SJCRH30 (cell line): ENCODE results near the gene HMCN2. TPM values are rescaled to one million over a fixed set of nuclear protein-coding genes. Genes with fewer than 3 reads are reported as not detected.
"Not testable (repeated sequence)": the region's sequence is repeated elsewhere in the genome, so short reads cannot be mapped to it uniquely, and the experiment has no call there.

Experiments
- DNase-seq, 2 experiments: peaks; one replicate each; pipeline ENCODE4 v3.0.0-alpha.2; 2015 to 2020
- H3K27ac ChIP-seq: fragments of 250-450 bp; sonication (Bioruptor Pico); 2 replicates; pipeline ENCODE4 v1.5.1; 2020; ENCODE audit warnings: mild to moderate bottlenecking, moderate library complexity
- H3K27me3 ChIP-seq: fragments of 250-450 bp; sonication (Bioruptor Pico); 2 replicates; pipeline ENCODE4 v1.5.1; 2020; ENCODE audit warnings: mild to moderate bottlenecking, moderate library complexity
- H3K36me3 ChIP-seq: fragments of 250-450 bp; sonication (Bioruptor Pico); 2 replicates; pipeline ENCODE4 v1.5.1; 2020; ENCODE audit warnings: mild to moderate bottlenecking, moderate library complexity
- H3K4me1 ChIP-seq: fragments of 250-450 bp; sonication (Bioruptor Pico); 2 replicates; pipeline ENCODE4 v1.5.1; 2020; ENCODE audit warnings: mild to moderate bottlenecking, moderate library complexity
- H3K4me3 ChIP-seq: fragments of 250-450 bp; sonication (Bioruptor Pico); 2 replicates; pipeline ENCODE4 v1.5.1; 2020; ENCODE audit warnings: mild to moderate bottlenecking, moderate library complexity
- H3K9me3 ChIP-seq: fragments of 250-450 bp; sonication (Bioruptor Pico); replicated peaks from 2 replicates; pipeline ENCODE4 v1.5.1; 2020; ENCODE audit warnings: mild to moderate bottlenecking, moderate library complexity
- total RNA-seq: library from RNA; depleted of rRNA; stranded (reverse); fragments of >200 nt; shearing (Covaris generic); gene quantifications from 2 replicates; pipeline ENCODE4 v1.2.3, GENCODE V29; 2014

The HMCN2 gene
- total RNA-seq, 1 experiment from 2014 or later, result 5.6 TPM

DNA sequence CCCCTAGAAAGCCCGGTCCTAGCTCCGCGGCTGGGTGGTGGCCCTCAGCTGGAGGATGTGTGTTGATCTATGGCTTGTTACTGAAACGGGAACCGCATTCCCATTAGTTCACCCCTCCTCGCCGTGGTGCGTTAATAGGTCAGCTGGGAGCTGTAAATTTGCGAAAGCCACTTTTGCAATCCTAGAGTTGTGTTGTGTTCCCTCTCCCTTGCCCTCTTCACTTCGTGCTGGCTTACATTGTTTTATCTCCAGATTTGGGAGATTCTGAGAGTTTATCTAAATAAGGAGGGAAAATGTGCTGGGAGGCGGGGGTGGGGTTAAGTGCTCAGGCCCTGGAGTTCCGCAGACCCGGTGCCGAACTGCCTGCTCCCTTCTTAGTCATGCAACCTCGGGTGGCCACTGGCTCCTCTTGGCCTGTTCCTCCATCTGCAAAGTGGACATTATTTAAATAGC is 62.8 kb downstream of the HMCN2 start:
- H3K36me3 ChIP-seq, result no peaks in the 10 kb centered on the region
- peak overlapping the region; percentile 79 for H3K27ac ChIP-seq
- peak; percentile 62 to 75 for DNase-seq
- H3K27me3 ChIP-seq, result no peaks in the 10 kb centered on the region
- H3K9me3 ChIP-seq, result no peaks in the 10 kb centered on the region
- H3K4me3 ChIP-seq, result peak overlapping the region; percentile 48
- peaks cover 68% of the 10 kb centered on the region for H3K4me1 ChIP-seq

DNA sequence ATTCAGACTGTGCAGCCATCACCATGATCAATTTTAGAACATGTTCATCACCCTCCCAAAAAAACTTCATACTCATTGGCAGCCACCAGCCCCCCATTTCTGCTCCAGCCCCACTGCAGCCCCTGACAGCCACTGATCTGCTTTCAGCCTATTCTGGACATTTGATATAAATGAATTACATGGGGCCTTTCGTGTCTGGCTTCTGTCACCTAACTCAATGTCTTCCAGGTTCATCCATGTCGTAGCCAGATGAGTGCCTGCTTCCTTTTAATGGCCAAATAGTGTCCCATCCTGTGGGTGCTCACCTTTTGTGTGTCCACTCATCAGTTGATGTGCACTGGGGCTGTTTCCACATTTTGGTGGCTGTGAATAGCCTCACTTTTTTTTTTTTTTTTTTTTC is 63.5 kb downstream of the HMCN2 start:
- no peak overlapping the region; the same call in 1 of the 2 replicates for H3K27ac ChIP-seq
- no peaks in the 10 kb centered on the region for H3K27me3 ChIP-seq
- DNase-seq, result no peak
- no peaks in the 10 kb centered on the region for H3K36me3 ChIP-seq
- H3K9me3 ChIP-seq, result no peaks in the 10 kb centered on the region
- peaks cover 69% of the 10 kb centered on the region for H3K4me1 ChIP-seq
- peak overlapping the region; percentile 48 for H3K4me3 ChIP-seq

DNA sequence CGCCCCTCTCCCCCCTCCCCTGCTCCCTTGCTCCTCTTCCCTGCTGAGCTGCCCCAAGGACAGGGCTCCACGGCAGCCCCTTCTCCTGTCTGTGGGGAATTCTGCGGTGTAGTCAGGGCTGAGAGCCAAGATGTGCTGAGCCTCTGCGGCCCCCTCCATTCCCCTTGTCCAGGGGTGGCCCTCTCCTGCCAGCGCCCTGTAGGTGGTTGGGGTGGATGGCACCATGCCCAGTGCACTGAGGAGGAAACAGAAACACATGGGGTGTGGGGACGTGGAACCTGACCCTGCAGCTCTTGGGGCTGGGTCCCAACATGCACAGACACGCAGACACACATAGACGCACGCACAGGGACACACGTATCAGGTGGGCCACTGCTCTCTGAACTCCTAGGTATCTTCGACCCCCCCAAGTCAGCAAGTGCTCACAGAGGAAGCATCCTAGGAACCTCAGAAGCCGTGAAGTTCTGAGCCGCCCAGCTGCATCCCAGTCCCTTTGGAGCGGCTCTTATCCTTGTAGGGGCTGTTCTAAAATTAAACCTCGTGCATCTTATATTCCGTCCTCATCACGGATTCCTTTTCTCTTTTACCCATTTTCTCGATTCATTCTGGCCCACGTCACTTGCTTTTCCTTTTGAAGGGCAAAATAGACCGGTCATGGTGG is 64.8 kb downstream of the HMCN2 start:
- no peaks in the 10 kb centered on the region for H3K27me3 ChIP-seq
- H3K4me3 ChIP-seq, result peak overlapping the region; percentile 27
- H3K36me3 ChIP-seq, result no peaks in the 10 kb centered on the region
- peak overlapping the region; percentile 72 for H3K27ac ChIP-seq
- H3K4me1 ChIP-seq, result peaks cover 68% of the 10 kb centered on the region
- H3K9me3 ChIP-seq, result no peaks in the 10 kb centered on the region
- peak; percentile 81 to 83 for DNase-seq

DNA sequence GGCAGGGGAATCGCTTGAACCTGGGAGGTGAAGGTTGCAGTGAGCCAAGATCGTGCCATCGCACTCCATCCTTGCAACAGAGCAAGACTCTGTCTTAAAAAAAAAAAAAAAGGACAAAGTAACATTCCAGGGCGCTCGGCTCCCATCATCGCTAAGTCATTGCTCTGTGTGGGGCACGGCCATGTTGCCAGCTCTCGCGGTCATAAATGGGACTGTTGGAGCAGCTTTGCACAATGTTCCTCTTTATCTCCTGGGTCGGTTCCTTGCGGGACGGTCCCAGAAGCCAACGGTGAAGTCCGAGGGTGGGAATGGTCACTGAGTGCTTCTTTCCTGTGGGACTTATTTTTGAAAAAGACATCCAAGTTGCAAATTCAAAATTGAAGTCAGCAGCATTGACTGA is 65.5 kb downstream of the HMCN2 start:
- DNase-seq, result no peak
- no peaks in the 10 kb centered on the region for H3K9me3 ChIP-seq
- peaks cover 68% of the 10 kb centered on the region for H3K4me1 ChIP-seq
- no peaks in the 10 kb centered on the region for H3K36me3 ChIP-seq
- H3K27ac ChIP-seq, result peak overlapping the region; percentile 72
- no peaks in the 10 kb centered on the region for H3K27me3 ChIP-seq
- peak overlapping the region; percentile 29 for H3K4me3 ChIP-seq

DNA sequence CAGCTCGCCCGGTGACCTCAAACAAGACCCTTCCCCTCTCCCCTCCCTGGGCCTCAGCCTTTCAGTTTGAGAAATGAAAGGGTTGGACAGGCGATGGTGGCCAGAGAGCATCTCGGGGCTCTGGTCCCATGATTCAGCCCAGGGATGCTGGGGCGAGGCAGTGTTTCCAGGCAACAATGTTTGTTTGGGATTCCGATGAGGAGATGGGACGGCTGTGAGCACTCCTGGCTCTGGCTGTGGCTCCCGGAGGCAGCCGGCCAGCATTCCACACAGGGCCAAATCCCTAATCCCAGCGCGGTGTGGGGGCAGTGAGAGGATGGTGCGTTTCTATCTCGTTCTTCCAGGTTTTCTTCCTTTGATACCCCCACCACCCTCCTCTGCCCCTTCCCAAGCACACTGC is 66.0 kb downstream of the HMCN2 start:
- H3K4me1 ChIP-seq, result peaks cover 73% of the 10 kb centered on the region
- peak; percentile 94 for DNase-seq
- no peaks in the 10 kb centered on the region for H3K9me3 ChIP-seq
- no peaks in the 10 kb centered on the region for H3K27me3 ChIP-seq
- H3K4me3 ChIP-seq, result peak overlapping the region; percentile 29
- H3K36me3 ChIP-seq, result no peaks in the 10 kb centered on the region
- H3K27ac ChIP-seq, result peak overlapping the region; percentile 72

DNA sequence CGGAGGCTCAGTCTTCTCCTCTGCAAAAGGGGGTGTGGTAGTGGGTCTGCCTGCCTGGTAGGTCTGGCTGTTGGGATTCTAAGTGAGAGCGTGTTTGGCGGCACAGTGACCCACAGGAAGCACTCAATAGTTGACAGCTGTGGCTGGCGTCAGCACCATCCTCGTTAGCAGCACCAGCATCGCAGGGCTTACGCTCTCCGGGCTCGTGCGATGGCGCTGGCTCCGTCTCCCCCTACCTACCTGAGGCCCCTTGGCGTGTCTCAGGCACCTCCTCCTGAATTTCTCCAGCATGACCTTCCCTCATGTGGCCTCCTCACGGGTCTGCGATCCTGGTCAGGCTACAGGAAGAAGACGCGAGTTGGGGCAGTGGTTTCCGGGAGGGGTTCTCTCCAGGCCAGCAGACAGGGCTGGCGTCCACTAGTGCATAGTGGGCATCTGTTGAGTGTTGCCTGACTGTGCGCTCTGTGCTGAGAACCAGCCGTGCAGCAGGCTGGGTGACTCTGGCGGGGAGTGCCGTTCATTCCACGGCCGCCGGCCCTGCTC is 66.9 kb downstream of the HMCN2 start:
- Histone ChIP-seq H3K4me3 (peak overlapping the region; percentile 29), H3K36me3 (no peaks in the 10 kb centered on the region), H3K4me1 (peaks cover 77% of the 10 kb centered on the region), H3K9me3 (no peaks in the 10 kb centered on the region), H3K27ac (peak overlapping the region; percentile 72), H3K27me3 (no peaks in the 10 kb centered on the region)
- peak; percentile 63 to 70 for DNase-seq

DNA sequence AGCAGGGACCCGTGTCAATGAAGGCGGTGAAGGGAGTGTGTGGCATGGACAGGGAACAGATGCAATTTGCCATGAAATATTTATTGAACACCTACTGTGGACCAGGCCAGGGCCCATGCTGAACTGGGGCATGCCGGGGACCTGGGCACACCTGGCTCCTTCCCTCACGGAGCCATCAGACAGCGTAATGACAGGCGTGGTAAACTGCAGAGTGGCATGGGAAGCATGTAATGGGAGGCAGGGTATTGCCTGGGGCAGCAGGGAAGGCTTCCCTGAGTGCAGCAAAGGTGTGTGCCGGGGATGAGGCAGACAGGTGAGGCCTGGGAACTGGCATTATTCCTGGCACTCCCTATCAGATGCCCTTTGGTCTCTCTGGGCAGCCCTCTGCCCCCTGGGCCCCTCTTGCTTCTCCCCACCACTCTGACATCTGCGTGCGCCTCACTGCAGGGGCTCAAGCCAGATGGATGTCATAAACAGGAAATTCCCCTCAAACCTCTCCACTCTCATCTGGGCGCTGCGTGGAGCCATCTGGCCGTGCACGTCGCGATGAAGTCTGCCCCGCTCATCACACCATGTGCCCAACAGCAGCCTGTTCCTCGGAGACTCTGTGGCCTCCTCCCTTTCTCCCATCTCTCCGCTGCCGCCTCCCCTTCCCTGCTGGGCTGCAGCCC is 67.6 kb downstream of the HMCN2 start:
- Histone ChIP-seq H3K4me3 (no peak overlapping the region), H3K4me1 (peaks cover 70% of the 10 kb centered on the region), H3K27ac (peak overlapping the region; percentile 72), H3K27me3 (no peaks in the 10 kb centered on the region), H3K9me3 (no peaks in the 10 kb centered on the region), H3K36me3 (no peaks in the 10 kb centered on the region)
- peak; percentile 73 to 75 for DNase-seq

DNA sequence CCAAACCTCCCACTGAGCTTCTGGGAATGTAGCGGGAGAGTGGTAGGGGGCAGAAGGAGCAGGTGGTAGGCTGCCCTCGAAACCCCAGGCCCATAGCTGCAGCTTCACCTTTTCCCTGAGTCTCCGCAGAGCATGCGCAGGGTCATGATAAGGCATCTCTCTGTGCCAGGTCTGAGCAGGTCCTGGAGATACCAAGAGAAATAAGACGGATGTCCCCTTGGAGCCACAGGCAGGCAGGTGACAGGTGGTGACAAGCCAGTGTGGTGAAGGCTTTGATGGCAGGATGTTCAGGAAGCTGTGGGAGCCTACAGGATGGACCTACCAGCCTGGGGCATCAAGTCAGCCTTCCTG is 68.1 kb downstream of the HMCN2 start:
- no peaks in the 10 kb centered on the region for H3K27me3 ChIP-seq
- no peak overlapping the region for H3K4me3 ChIP-seq
- H3K9me3 ChIP-seq, result no peaks in the 10 kb centered on the region
- H3K27ac ChIP-seq, result peak overlapping the region; percentile 72
- no peaks in the 10 kb centered on the region for H3K36me3 ChIP-seq
- DNase-seq, result no peak
- peaks cover 65% of the 10 kb centered on the region for H3K4me1 ChIP-seq

DNA sequence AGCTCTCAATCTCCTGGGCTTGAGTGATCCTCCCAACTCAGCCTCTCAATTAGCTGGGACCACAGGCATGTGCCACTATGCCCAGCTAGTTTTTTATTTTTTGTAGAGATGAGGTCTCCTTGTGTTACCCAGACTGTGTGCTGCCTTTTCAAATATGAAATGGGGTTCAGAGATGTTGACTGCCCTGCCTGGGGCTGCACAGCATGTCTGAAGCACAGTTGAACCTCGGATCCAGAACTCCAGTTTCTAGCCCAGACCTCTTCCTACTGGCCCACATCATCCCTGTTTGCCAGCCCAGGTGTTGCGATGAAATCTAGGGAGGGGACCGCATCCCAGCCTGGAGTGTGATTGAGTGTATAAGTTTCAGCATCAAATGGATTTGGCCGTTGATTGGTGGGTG is 69.4 kb downstream of the HMCN2 start:
- Histone ChIP-seq H3K9me3 (no peaks in the 10 kb centered on the region), H3K4me1 (peaks cover 53% of the 10 kb centered on the region), H3K27me3 (no peaks in the 10 kb centered on the region), H3K36me3 (no peaks in the 10 kb centered on the region), H3K27ac (no peak overlapping the region), H3K4me3 (no peak overlapping the region)
- no peak for DNase-seq

DNA sequence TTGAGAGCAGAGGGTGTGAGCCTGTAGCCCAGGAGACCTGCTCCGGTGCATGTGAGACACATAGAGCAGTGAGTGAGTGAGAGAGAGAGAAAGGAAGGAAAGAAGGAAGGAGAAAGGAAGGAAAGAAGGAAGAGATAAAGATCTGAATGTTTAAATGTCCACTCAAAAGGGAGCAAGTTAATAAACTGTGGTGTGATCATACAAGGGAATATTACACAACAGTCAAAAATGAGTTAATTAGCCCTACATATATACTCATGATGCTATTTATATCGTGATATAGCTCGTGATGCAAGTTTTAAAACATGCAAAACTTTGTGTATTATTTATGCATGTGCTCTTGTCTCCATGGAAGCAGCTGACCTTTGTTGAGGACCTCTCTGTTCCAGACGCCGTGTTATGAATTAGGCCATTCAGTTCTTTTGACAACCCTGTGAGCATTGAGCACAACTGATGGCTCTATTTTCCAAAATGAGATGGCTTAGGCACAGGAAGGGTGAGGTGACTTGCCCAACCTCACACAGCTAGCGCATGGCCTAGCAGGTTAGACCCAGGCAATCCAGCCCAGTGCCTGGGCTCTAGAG is 70.6 kb downstream of the HMCN2 start:
- peak in 1 of 2 experiments; percentile 49 for DNase-seq
- no peaks in the 10 kb centered on the region for H3K9me3 ChIP-seq
- peak overlapping the region; percentile 62 for H3K27ac ChIP-seq
- no peaks in the 10 kb centered on the region for H3K27me3 ChIP-seq
- no peaks in the 10 kb centered on the region for H3K36me3 ChIP-seq
- peaks cover 40% of the 10 kb centered on the region for H3K4me1 ChIP-seq
- no peak overlapping the region for H3K4me3 ChIP-seq

DNA sequence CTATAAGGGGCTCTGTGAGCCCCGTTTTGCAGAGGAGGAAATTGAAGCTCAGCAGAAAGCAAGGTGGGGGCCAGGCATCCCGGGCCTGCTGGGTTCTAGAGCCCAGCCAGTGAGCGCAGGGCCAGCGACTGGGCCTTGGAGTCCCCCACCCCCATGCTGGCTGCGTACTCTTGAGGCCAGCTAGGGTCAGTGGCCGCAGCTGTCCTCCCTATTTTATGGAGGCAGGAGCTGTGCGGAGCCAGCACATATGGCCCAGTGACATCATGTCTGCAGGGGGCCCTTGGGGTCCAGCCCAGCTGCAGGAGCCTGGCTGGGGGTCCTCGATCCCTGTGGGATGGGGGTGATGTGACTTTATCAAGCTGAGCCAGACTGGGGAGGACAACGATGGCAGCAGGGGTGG is 71.3 kb downstream of the HMCN2 start:
- no peaks in the 10 kb centered on the region for H3K27me3 ChIP-seq
- no peak overlapping the region for H3K4me3 ChIP-seq
- H3K9me3 ChIP-seq, result no peaks in the 10 kb centered on the region
- peak; percentile 79 to 85 for DNase-seq
- no peaks in the 10 kb centered on the region for H3K36me3 ChIP-seq
- H3K27ac ChIP-seq, result peak overlapping the region; percentile 62
- H3K4me1 ChIP-seq, result peaks cover 35% of the 10 kb centered on the region

DNA sequence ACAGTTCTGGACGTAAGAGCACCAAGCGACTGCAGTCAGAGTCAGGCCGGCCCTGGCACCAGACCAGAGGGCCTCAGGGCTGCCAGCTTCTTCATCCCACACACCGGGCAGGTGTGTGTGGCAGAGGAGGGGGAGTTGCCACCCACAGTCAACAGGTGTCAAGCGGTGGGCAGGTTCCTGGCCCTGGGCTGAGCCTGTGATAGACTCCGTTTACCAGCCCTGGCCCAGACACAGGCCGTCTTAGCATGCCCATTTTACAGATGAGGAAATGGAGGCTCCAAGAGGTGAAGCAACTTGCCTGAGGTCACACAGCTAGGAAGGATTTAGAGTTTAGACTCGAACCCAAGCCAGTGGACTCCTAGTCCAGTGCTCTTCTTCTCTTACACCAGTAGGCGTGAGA is 71.8 kb downstream of the HMCN2 start:
- peak overlapping the region; percentile 62 for H3K27ac ChIP-seq
- peaks cover 34% of the 10 kb centered on the region for H3K4me1 ChIP-seq
- H3K4me3 ChIP-seq, result no peak overlapping the region
- no peaks in the 10 kb centered on the region for H3K9me3 ChIP-seq
- no peaks in the 10 kb centered on the region for H3K36me3 ChIP-seq
- no peaks in the 10 kb centered on the region for H3K27me3 ChIP-seq
- DNase-seq, result no peak

DNA sequence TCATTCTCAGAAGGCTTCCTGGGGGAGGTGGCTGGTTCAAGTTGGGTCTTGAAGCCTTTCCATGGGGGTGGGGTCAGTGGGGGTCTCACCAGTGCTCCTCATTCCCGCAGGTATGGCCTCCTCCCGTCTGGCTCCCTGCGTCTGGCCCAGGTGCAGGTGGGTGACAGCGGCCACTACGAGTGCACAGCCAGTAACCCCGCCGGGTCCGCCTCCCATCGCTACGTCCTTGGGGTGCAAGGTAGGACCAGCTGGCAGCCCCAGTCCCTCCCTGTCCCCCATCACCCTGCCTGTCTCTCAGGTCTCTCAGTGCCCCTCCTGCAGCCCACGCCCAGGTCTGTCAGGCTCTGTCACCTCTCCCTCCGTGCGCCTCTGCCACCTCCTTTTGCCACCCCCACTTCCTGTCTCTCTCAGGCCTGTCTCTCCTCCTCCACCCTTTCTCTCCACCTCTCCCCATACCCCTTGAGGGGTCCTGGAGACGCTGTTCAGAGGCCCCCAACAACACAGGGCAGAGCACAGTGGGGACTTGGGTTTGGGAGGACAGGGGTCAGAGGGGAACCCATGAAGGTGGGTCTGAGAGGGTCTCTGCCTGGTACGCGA is 72.3 kb downstream of the HMCN2 start:
- H3K4me3 ChIP-seq, result no peak overlapping the region
- H3K27me3 ChIP-seq, result no peaks in the 10 kb centered on the region
- DNase-seq, result peak in 1 of 2 experiments; percentile 27
- no peaks in the 10 kb centered on the region for H3K9me3 ChIP-seq
- no peak overlapping the region for H3K27ac ChIP-seq
- peaks cover 34% of the 10 kb centered on the region for H3K4me1 ChIP-seq
- H3K36me3 ChIP-seq, result no peaks in the 10 kb centered on the region

DNA sequence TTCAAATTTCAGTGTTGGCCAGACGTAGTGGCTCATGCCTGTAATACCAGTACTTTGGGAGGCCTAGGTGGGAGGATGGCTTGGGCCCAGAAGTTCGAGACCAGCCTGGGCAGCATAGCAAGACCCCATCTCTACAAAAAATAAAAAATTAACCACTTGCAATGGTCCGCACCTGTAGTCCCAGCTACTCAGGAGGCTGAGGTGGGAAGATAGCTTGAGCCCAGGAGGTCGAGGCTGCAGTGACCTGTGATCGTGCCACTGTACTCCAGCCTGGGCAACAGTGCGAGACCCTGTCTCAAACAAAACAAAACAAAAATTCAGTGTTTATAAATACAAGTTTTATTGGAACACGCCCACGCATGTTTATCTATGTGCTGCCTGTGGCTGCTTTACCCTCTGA is 73.3 kb downstream of the HMCN2 start:
- not testable (repeated sequence) for H3K9me3 ChIP-seq, H3K27me3 ChIP-seq, H3K4me3 ChIP-seq, DNase-seq, H3K27ac ChIP-seq, H3K36me3 ChIP-seq
- peaks cover 34% of the 10 kb centered on the region for H3K4me1 ChIP-seq

DNA sequence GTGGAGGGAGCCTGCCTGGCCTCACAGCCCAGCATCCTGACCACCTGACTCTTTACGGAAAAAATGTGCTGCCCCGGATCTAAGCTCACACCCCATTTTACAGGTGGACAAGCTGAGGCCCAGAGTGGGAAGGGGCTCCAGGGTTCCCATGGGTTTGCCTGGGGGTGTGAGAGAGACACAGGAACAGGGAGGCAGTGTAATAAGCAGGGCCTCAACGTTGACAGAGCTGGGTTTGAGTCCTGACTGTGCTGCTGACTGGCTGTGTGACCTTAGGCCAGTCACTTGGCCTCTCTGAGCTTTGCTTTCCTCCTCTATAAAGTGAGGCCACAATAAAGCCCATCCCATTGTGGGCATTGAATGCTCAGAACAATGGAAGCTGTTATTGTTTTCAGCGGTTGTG is 73.7 kb downstream of the HMCN2 start:
- DNase-seq, result no peak
- H3K9me3 ChIP-seq, result 0 out of 2 replicates have a peak, but pooled peaks cover 1% of the 10 kb centered on the region

More for the DNA sequence above, 73.7 kb downstream of the HMCN2 start:
- Histone ChIP-seq H3K4me3 (no peak overlapping the region), H3K27ac (no peak overlapping the region), H3K27me3 (no peaks in the 10 kb centered on the region), H3K4me1 (peaks cover 32% of the 10 kb centered on the region), H3K36me3 (no peaks in the 10 kb centered on the region)
